GM21515 (cell line): Measurements from ENCODE around the gene COL24A1.
"Not testable (repeated sequence)": the region's sequence is repeated elsewhere in the genome, so short reads cannot be mapped to it uniquely, and the experiment has no call there.

ENCODE experiments used
- ATAC-seq: cut with Tn5 transposase; IDR thresholded peaks from one replicate; pipeline ENCODE4 v1.9.1; 2021; ENCODE audit not compliant: unreplicated experiment

COL24A1 gene

DNA sequence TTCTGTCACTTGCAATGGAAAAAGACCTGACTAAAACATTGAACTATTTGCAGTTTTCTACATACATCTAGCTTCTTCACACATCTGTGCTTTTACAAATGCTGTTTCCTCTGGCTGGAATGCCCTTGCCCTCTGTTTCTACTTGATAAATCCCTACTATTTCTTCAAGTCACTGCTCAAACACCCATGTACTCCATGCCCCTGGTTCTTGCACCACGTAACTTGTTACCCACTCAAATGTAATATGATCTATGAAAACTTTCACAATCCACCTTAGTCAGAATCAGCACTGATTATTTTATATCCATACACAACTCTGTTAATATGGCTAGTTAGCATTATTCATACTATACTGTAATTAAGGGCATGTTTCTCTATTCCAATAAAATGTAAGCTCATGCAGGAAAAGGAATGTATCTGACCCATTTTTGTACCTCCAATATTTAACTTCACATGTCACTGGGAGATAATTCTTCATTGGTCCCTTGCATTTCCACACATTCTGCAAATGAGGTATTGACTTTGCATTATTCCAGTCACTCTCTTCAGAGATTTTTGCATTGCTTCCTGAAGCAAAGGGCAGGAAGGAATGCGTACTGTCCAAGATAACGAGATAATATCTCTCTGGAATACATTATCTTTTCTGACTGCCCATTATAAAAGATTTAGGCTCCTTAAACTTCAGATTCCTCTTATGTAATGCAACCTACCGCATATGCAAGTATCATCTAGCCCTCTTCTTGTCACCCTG, 158.3 kb downstream of the COL24A1 start:
- ATAC-seq, result no peak

DNA sequence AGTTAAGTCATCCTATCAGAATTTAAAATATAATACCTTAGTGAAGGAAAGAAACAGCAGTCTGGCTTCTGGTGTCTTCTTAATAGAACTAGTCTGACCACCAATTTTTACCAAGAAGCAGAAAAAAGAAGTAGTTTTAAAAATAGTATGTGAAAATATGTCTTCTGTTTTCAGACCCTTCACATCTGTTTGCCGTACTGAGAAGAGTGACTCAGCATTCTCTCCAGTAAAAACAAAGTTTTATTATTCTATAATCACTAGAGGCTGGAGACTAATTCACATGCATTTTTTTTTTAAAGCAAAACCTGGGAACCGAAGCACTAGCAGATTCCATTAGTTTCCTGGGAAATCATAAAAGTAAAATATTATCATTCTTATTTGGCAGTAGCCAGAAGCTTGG, 163.8 kb downstream of the COL24A1 start:
- ATAC-seq, result peak; percentile 71

DNA sequence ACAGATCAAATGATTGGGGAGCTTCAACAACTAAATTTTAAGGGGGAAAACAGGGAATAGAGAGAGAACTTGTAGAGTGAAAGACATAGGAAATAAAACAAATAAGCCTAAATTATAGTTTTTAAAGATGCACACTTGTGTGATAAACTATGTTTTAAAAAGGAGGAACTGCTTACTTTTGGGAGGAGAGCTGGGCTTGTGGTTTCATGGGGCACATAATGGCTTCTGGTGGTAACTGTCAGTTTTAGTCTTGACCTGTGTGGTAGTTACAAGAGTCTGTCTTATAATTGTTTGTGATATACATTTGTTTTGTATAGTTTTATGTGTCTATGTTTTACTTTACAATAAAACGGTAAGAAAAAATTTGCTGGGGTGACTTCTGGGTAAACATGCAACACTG, 165.3 kb downstream of the COL24A1 start:
- peak; percentile 37 for ATAC-seq

DNA sequence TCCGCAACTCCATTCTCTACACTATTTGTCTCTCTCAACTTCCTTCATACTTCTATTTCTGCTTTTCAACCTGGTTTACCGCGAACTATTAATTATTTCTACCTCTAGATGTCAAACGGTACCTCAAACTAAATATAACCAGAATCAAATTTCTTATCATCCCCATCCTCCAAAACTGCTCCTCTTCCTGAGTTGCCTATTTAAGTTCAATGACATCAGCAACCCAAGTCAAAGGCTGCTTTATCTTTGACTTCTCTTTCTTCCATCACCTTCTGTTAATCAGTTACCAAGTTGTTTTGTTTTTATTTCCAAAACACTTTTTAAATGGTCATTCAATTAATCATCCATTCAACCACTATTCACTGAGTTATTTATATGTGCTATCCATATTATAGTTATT, 171.9 kb downstream of the COL24A1 start:
- ATAC-seq, result no peak

DNA sequence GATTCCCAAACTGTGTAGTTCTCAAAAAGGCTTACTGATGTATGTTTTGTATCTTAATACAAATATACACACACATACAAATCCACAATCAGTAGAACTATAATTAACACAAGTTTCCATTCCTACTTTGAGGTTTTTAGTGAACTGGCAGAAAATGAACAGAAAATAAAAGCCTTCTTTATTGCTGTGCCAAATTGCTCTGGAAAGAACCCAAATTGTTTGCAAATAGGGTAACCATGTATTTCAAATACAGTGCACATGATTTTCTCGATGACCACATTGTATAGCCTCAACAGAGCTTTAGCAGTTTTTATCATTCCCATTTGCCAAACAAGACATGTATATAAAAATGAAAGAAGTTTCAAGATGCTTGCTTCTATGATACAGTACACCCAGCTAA, 173.3 kb downstream of the COL24A1 start:
- no peak for ATAC-seq

DNA sequence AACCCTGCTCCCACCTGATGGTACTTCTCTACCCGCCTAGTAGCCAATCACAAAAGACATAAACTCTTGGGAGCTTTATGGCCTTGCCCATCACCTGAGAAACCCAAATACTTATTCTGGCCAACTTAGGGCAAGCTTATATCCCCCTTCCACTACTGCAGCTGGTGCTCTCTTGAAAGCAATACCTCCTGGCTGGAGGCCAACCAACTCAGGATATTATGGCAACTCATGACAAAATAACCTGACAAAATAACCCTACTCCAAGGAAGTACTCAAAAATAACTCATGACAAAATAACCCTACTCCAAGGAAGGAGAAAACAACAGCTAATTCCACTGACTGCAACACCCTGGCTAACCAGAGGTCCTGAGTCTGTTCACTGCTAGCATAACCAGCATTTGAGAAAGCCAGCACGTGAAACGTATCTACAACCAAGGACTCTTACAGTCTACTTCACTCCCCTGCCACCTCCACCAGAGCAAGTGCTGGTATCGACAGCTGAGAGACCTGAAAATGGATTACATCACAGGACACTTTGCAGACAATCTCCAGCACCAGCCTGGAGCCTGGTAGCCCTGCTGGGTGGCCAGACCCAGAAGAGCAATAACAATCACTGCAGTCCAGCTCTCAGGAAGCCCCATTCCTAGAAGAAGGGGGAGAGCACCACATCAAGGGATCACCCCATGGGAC, 179.9 kb downstream of the COL24A1 start:
- ATAC-seq, result no peak

DNA sequence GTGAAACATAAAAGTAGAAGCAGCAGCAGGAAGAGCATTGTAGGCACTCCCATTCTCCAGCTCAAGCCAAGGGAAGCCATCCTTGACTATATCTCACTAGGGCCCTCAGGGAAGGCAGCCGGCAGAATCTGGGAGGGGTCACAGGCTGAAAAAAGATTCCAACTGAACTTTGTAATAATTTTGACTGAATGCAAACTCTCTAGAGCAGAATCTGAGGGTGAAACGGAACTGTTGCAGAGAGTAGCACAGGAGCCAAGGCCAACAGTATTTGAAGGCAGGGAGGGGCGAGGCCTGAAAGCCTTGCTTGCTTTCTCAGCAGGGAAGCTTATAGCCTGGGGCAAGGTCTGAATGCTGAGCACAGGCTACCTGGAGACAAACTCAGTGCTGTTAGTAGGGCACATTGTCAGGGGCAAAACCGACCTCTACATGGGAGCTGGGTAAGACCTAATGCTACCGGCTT, 180.6 kb downstream of the COL24A1 start:
- no peak for ATAC-seq

DNA sequence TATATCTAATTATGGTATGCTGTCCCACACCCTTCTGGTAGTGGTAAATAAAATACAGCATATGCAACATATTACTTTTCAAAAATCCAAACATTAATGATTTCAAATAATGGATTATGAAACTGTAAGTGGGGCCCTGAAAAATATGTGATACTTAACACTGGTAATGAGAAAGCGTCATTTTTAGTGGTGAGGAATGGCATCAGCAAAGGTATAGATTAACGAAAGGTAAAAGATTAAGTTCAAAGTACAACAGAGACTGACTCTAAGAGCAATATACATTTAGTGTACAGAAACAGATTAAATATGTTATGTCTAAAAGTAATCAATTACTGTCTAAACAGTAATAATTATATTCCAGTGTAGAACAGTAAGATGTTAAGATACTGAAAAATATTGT, 194.1 kb downstream of the COL24A1 start:
- no peak for ATAC-seq

DNA sequence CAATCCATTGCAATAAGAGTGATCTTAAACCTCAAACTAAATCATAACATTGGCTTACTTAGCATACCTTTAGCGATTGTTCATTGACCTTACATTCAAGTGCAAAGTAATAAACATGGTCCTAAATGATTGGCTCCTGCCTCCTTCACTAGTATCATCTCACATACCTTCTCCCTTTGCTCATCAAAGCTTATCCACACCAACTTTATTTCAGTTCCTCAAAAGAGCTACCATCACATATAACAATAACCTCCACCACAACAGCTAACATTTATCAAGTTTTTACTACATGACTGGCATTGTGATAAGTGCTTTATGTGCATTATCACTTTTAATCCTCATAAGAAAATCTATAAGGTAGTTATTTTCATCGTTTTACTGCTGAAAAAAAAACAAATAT, 198.8 kb downstream of the COL24A1 start:
- no peak for ATAC-seq

DNA sequence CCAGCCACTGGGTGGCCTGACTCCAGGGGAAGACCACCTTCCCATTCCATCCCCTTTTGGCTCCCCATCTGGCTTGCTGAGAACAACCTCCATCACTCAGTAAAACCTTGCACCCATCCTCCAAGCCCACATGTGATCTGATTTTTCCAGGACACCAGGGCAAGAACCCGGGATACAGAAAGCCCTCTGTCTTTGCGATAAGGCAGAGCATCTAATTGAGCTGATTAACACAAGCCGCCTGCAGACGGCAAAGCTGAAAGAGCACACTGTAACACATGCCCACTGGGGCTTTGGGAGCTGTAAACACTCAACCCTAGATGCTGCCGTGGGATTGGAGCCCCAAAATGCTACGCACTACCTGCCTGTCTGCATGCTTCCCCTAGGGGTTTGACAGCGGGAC, 201.4 kb downstream of the COL24A1 start:
- ATAC-seq, result not testable (repeated sequence)

DNA sequence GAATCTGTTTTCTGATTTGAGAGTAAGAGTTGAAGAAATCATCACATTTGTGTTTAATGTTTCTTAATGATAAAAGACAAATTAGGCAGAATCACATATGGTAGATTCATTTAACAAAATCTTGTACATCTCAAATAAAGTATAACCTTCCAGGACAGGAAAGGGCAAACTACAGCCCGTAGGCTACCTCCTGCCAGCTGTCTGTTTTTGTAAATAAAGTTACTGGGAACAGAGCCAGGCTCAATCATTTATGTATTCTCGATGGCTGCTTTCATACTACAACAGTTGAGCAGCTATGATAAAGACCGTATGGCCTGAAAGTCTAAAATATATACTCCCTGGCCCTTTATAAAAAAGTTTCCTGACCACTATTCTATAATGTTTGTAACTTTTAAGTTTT, 204.1 kb downstream of the COL24A1 start:
- no peak for ATAC-seq

DNA sequence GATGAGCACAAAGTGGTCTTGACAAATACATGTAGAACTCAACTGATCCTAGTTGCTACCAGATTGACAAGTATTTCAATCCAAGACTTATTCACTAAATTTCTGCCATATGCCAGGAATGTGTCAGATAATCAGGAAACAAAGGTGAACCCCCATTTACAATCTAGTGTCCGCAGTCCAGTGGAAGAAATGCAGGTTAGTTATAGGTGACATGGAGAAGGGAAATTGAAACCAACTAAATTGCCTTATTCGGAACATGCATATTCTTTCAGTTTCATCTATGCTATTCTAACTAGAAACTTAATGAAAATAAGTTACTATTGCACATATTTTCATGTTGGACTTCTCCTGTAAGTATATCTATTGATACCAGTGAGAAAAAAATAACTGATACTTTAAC, 209.4 kb downstream of the COL24A1 start:
- no peak for ATAC-seq

DNA sequence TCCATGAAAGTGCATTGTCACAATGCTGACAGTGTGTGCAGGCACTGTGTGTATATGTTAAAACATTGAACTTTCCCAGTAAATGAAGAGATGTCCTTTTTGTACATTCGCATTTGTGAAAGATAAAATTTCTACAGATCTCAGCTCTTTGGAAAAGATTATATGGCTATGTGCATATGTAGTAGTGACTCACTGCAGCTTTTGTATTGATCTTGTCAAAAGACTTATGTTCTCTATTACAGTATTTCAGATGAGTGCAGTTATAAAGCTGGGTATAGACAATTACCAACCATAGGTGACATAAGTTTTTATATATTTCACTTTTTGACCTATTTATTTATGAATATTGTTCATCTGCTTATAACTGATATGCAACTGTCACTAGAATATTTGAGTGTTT, 212.6 kb downstream of the COL24A1 start:
- no peak for ATAC-seq

DNA sequence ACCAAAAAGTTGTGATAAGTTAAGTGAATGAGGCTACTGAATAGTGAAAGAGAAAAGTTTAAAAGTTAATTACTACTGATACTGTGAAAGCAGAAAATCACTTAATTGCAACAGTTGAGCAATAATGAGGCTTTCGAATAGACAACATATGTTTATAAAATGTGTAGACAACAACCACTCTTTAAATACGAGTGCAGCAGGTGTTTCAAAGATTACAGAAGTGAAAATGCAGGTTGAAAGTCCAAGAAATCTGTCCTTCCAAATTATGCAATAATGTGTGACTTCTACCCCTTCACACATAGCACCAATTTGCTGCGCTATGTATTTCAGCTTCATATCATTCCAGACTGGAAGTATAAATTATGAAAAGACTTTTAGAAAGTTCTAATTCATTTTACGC, 213.0 kb downstream of the COL24A1 start:
- ATAC-seq, result no peak

DNA sequence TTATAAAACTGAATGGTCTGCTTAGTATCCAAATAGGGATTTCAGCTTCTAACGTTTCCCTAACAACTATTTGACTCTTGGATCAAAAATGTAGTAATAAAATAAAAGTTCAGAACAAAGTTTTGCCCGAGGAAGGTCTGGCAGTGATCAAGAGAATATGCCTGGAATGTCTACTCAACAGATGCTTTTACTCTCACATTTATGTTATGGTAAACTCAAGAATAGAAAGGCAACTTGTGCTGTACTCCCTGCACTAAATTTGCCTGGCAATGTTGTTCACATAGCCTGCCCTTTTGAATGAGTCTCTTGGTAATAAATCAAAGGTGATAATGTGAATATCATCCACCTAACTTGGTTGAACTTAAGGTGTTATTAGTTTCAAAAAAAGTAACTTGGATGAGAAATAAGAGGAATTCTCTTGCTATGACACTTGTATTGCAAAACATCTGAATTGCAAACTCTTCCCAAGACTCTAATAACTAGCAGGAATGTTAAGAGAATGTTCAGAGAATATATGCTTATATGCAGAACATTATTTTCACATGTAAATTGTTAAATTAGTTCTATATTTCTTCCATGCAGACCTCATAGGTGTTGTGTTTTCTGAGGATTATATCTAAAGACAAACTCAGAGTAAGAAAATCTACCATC, 215.8 kb downstream of the COL24A1 start:
- no peak for ATAC-seq

DNA sequence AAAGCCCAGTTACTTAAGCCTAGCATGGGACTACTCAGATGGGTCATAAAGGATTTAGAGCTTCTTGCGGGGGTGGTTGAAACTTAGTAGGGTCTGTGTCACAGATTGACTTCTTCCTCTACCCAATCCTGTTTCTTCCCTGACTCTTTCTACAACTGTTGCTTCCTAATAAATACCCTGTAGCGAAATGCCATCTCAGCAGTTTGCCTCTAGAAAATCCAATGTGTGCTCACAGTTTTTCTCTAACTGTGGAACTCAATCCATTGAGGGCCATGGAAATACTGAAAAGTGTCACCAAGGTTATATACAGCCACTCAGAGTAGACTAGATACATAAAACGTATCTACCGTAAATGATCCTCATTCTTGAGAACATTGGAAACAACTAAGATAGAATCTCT, 217.7 kb downstream of the COL24A1 start:
- ATAC-seq, result no peak

DNA sequence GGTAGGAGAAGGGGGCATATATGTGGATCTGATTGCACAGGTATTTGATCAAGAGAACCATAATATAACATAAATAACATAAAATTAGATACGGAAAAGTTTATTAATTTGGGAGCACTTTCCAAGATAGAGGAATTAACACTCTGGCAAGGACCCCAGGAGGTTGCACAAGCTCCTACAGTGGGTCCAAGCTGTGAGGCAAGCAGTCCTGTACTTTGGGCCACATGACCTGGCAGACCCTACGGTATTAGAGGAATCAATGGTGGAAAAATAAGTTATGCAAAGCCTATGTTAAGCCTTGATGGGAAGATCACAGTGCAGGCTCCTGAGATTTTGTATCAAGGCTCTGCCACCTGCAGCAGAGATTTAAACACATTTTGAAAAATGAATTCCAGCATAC, 220.1 kb downstream of the COL24A1 start:
- no peak for ATAC-seq

DNA sequence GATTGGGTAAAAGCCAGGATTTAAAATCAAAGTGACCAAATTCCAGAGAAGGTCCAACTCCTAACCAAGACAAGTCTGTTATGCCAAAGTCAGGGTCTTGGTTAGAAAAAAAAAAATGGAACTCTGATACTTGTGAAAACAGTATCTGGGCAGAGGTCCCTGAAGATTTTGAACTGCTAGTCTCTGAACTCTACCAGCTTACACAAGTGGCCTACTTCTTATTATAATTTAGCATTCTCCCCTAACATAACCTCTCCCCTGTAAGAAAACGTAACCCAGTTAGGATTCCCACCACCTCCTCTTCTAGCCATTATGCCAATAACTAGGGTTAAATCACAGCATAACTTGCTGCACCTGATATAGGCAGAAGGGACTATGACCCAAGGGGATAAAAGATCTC, 220.5 kb downstream of the COL24A1 start:
- no peak for ATAC-seq

DNA sequence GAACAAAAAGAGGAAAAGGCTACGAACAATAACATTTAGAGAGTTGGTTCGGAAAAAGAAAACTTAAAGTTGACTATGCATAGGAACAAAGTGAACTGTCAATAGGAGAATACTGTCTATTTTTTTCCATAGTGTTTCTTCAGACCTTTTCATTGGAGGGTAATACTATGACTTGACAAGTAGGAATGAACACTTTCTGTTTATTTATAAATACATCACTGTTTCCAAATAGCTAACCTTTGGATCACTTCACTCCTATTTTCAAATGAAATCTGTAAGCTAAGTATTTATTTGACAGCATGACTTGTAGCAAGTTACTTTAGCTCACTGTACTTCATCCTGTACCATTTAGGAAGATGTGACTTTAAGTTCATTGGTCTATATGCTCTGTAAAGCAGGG, 221.3 kb downstream of the COL24A1 start:
- no peak for ATAC-seq

DNA sequence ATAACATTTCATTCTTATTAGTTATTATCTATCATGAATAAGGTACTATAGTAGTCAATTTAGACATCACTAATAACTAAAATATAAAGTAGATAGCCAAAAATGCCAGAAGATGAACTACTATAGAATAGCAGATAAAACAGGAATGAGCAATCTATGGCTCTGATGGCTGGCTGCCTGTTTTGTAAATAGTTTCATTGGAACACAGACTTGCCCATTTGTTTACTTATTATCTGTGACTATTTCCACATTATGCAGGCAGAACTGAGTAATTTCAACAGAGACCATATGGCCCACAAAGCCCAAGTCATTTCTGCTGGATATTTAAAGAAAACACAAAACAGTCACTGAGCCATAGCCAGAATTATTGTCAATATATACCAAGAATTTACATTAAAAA, 222.1 kb downstream of the COL24A1 start:
- ATAC-seq, result no peak

DNA sequence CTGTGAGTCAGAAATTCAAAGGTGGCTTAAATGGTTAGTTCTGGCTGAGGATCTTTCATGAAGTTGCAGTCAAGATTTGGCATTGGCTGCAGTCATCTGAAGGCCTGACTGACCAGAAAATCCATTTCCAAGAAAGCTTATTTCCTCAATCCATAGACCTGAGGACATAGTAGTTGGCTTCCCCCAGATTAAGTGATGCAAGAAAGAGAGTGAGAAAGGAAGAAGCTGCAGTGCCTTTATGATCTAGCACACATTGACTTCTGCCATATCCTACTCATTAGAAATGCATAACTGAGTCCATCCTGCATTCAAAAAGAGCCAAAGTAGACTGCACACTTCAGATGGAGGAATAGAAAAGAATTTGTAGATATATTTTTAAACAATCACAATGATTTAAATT, 222.6 kb downstream of the COL24A1 start:
- ATAC-seq, result no peak

DNA sequence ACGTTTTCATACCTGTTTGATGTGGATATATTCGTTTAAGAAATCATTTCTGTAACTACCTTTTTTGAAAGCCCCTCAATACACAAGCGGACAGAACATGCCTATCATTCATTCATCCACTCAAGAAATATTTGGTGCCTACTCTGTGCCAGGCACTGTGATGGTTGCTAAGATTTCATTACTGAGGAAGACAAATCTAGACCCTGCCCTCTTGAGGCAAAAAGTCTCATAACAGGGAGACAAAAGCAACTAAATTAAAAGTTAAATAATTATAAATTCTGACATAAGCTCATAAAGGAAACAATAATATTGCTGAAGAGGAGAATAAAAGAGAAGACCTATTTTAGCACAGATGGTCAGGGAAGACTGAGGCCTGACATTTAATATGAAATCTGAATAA, 244.8 kb downstream of the COL24A1 start:
- ATAC-seq, result no peak
